Ishikawa (cell line): Measurements from ENCODE around the gene HLA-A.
A peak's percentile ranks its signal among the peaks of the same experiment; 100 is the strongest.

Experiments
- CEBPB ChIP-seq: IDR thresholded peaks from 2 replicates; pipeline ENCODE4 v1.6.1; 2012
- CREB1 ChIP-seq: IDR thresholded peaks from 2 replicates; pipeline ENCODE4 v1.6.1; 2012; ENCODE audit warnings: low read depth
- EGR1 ChIP-seq: IDR thresholded peaks from 2 replicates; pipeline ENCODE4 v1.6.1; 2012
- EP300 ChIP-seq: IDR thresholded peaks from 2 replicates; pipeline ENCODE4 v1.6.1; 2012; ENCODE audit warnings: borderline replicate concordance
- FOXM1 ChIP-seq: IDR thresholded peaks from 2 replicates; pipeline ENCODE4 v1.6.1; 2012; ENCODE audit warnings: low read depth, borderline replicate concordance
- MAX ChIP-seq: IDR thresholded peaks from 2 replicates; pipeline ENCODE4 v1.6.1; 2012
- NFIC ChIP-seq: IDR thresholded peaks from 2 replicates; pipeline ENCODE4 v1.6.1; 2012
- RAD21 ChIP-seq: IDR thresholded peaks from 2 replicates; pipeline ENCODE4 v1.6.1; 2012; ENCODE audit warnings: low read depth
- REST ChIP-seq: IDR thresholded peaks from 2 replicates; pipeline ENCODE4 v1.6.1; 2012; ENCODE audit warnings: low read depth, mild to moderate bottlenecking
- TAF1 ChIP-seq: IDR thresholded peaks from 2 replicates; pipeline ENCODE4 v1.6.1; 2012; ENCODE audit warnings: low read depth, mild to moderate bottlenecking
- TCF12 ChIP-seq: IDR thresholded peaks from 2 replicates; pipeline ENCODE4 v1.6.1; 2012; ENCODE audit warnings: low read depth
- TEAD4 ChIP-seq: IDR thresholded peaks from 2 replicates; pipeline ENCODE4 v1.6.1; 2012
- USF1 ChIP-seq: IDR thresholded peaks from 2 replicates; pipeline ENCODE4 v1.6.1; 2012
- YY1 ChIP-seq: IDR thresholded peaks from 2 replicates; pipeline ENCODE4 v1.6.1; 2012; ENCODE audit warnings: low read depth
- ZBTB7A ChIP-seq: IDR thresholded peaks from 2 replicates; pipeline ENCODE4 v1.6.1; 2012; ENCODE audit warnings: low read depth

The HLA-A gene

GRCh38 chr6:29975561-29975907 lies 33.2 kb downstream of the HLA-A start:
- TF ChIP-seq EP300 (no peak), TAF1 (no peak), RAD21 (no peak), REST (no peak), EGR1 (no peak), YY1 (no peak), CEBPB (no peak), FOXM1 (no peak), MAX (no peak), NFIC (no peak), TEAD4 (no peak), TCF12 (no peak), ZBTB7A (no peak), CREB1 (no peak), USF1 (no peak)

- TF ChIP-seq USF1: no peak
- no peak for TF ChIP-seq NFIC
- TF ChIP-seq TCF12: no peak
- TF ChIP-seq TAF1: no peak
- TF ChIP-seq CEBPB: no peak
- no peak for TF ChIP-seq YY1
- no peak for TF ChIP-seq MAX
- no peak for TF ChIP-seq ZBTB7A
- TF ChIP-seq EP300: no peak
- TF ChIP-seq RAD21: no peak
These were observed 33.9 kb downstream of the HLA-A start for GRCh38 chr6:29976253-29976587.

- TF ChIP-seq RAD21 (peak; percentile 18; the same call in 1 of the 2 replicates), TAF1 (no peak), REST (no peak), TCF12 (no peak), EGR1 (peak; percentile 64), TEAD4 (0 out of 2 replicates have a peak, but pooled peaks have one; percentile 12), USF1 (no peak), MAX (peak; percentile 45)
These were observed 34.5 kb downstream of the HLA-A start for GRCh38 chr6:29976588-29977424.

- TF ChIP-seq YY1: no peak
- TF ChIP-seq NFIC: no peak
- no peak for TF ChIP-seq ZBTB7A
- TF ChIP-seq USF1: no peak
- no peak for TF ChIP-seq REST
- no peak for TF ChIP-seq TEAD4
- no peak for TF ChIP-seq FOXM1
- TF ChIP-seq TCF12: no peak
- TF ChIP-seq EP300: no peak
- TF ChIP-seq MAX: no peak
- no peak for TF ChIP-seq RAD21
- no peak for TF ChIP-seq CEBPB
- TF ChIP-seq CREB1: no peak
- no peak for TF ChIP-seq EGR1
- no peak for TF ChIP-seq TAF1
These were observed 35.0 kb downstream of the HLA-A start for GRCh38 chr6:29977425-29977727.
